NCI-H2227 (cell line): ENCODE data around the gene ISG15.
"Not testable (repeated sequence)": the region's sequence is repeated elsewhere in the genome, so short reads cannot be mapped to it uniquely, and the experiment has no call there.

ENCODE experiments used
- DNase-seq: peaks from one replicate; lab custom pipeline; 2025; ENCODE audit not compliant: unreplicated experiment; lab: John Stamatoyannopoulos, UW

Gene ISG15

GRCh38 chr1:975365-975764, 37.9 kb upstream of the ISG15 start:
- DNase-seq: no peak

- peak; percentile 82 for DNase-seq
Measured at GRCh38 chr1:975896-976683, 37.2 kb upstream of the ISG15 start.

- not testable (repeated sequence) for DNase-seq
Measured at GRCh38 chr1:976791-977190, 36.5 kb upstream of the ISG15 start.

DNA sequence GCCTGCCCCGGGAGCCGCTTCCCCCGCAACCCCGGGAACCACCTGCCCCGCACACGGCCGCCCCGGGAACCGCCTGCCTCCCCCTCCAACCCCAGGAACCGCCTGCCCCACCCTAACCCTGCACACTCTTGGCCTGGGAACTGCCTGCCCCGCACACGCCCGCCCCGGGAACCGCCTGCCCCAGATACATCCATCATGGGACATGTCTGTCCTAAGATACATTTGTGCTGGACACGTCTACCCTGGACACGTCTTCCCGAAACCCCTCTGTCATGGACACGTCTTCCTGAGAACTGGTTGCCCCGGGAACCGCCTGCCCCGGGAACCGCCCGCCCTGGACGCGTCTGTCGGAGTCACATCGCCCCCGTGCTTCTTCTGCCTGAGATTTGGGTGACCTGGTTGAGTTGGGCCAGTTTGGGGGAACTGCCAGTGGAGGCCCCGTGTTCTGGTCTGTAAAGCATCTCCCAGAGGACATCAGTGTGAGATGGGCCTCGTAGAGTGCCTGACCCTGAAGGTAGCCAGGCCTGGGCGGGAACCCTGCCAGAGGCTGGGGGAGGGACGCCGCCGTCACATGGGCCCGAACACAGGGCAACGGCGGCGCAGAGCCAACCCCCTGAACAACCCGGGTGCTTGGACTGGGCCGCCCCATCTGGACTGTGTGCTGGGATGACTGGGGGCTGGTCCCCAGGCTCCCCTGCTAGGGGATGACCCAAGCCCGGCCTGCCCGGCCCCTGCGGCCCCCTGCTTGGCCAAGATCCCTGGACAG, 35.0 kb upstream of the ISG15 start:
- DNase-seq: no peak

GRCh38 chr1:978835-979743, 34.2 kb upstream of the ISG15 start:
- no peak for DNase-seq

DNA sequence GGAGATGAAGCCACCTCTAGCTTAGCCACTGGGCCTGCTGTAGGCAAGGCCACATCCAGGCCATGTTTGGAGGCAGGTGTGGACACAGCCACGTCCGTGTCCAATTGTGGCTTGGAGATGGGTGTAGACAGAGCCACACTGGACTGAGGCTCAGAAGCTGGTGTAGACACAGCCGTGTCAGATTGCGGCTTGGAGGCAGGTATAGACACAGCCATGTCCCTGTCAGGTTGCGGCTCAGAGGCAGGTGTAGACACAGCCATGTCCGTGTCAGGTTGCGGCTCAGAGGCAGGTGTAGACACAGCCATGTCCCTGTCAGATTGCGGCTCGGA, 33.6 kb upstream of the ISG15 start:
- DNase-seq: no peak

GRCh38 chr1:980137-980571, 33.1 kb upstream of the ISG15 start:
- DNase-seq: no peak

DNA sequence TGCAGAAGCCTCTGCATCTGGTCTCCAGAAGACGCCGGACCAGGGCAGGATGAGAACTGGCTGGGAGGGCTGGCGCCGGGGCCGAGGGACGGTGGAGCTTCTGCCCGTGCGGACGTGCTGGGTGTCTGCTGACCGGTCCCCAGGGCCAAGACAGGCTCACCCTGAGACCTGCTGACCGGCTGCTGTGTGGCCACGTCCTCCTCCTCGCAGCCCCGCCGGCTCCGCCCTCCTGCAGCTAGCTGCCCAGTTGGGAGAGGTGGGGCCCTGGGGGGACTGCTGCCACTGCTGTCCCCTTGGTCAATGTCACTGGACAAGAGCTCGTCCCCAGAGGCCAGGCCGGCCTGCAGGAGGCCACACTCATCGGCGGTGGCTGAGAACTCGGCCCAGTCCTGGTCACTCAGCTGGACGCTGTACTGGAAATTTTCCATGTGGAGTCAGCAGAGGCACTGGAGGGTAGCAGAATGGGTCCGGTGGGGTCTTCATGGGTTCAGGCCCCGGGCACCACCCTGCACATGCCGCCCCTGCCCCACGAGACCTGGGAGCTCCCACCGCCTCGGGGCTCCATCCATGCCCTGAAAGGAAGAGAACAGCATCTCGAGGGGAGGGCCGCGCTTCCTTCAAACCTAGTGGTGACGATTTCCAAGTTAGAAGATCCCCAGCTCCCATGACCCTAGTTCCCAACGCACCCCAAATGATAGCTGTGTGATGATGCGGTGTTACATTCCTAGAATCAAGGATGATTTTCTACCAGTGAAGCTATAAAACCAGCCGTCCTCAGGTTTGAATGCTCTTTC, 32.5 kb upstream of the ISG15 start:
- DNase-seq: no peak

- DNase-seq: no peak
Measured at GRCh38 chr1:981491-981954, 31.8 kb upstream of the ISG15 start.

GRCh38 chr1:981955-982558, 31.2 kb upstream of the ISG15 start, which contains the start of gene PERM1:
Gene PERM1 (minus strand): TSS chr1:982093. CDS start chr1:981029, 1,064 bp downstream.
- DNase-seq: no peak

GRCh38 chr1:982765-983436, 30.4 kb upstream of the ISG15 start:
- no peak for DNase-seq

DNA sequence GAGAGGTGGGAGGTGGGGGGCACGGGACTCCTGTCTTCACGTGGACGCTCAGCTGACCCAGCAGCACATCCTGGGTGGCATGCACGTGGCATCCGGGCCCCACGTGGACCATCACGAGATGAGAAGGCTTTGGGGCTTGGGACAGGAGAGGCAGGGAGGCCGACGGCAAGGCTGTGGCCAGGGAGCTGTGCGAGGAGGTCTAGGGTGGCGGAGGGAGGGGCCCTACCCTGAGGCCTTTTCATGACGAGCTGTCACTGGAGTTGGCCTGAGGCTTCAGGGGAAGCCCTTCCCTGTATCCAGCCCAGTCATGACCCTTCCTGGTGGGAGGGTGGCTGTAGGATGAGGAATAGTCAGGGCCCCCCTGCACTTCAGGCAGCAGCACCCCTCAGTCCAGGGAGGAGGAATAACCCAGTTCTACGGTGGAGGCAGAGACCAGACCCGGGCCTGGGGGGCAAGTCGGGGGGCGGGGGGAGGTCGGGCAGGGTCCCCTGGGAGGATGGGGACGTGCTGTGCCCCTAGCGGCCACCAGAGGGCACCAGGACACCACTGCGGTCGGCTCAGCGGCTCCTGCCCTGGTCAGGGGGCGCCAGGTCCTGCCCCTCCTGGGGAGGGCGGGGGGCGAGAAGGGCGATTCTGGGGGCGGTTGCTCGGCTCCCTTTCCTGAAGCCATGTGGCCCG, 29.4 kb upstream of the ISG15 start:
- peak; percentile 46 for DNase-seq

GRCh38 chr1:984476-984814, 28.9 kb upstream of the ISG15 start:
- no peak for DNase-seq

GRCh38 chr1:985126-985525, 28.2 kb upstream of the ISG15 start:
- no peak for DNase-seq

- not testable (repeated sequence) for DNase-seq
Measured at GRCh38 chr1:988061-988460, 25.2 kb upstream of the ISG15 start.

- not testable (repeated sequence) for DNase-seq
Measured at GRCh38 chr1:991275-991674, 22.0 kb upstream of the ISG15 start.

GRCh38 chr1:991895-992294, 21.4 kb upstream of the ISG15 start:
- no peak for DNase-seq

DNA sequence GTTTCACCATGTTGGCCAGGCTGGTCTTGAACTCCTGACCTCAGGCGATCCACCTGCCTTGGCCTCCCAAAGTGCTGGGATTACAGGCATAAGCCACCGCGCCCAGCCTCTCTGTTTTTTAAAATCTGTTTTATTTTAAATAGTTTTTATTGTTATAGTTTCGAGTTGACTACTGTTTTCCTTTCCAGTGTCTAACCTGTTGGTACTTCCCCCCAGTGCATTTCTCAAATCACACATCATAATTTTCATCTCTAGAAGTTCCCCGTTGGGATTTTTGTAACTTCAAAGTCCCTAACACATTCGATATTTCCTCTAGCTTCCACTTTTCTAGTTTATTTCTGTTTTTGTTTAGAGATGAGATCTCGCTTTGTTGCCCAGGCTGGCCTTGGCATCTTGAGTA, 20.9 kb upstream of the ISG15 start:
- DNase-seq: no peak

DNA sequence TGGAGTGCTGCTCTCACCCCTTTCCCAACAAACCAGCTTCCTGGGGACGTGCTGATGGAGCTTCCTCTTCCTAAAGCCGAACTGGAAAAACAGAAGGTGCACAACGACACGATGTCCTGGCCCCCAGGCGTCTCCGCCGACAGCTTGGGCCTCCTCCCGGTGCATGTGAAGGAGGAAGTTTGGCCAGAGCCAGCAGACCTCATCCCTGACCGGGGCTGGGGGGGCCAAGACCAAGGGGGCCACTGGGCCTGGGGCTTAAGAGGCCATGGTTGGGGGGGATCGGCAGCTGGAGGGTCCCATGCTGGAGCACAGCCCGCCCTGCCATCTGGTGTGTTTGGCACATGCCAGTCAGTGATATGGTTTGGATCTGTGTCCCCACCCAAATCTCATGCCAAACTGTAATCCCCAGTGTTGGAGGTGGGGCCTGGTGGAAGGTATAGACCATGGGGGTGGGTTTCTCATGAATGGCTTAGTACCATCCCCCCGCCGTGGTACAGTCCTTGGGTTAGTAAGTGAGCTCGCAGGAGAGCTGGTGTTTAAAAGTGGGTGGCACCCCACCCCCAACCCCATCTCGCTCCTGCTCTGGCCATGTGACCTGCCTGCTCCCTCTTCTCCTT, 19.8 kb upstream of the ISG15 start:
- no peak for DNase-seq
